CD4-positive, CD25-positive, alpha-beta regulatory T cell (primary cell): ENCODE measurements around the gene COL21A1. TPM values are rescaled to one million over a fixed set of nuclear protein-coding genes. Genes with fewer than 3 reads are reported as not detected.
A peak's percentile ranks its signal among the peaks of the same experiment; 100 is the strongest.

ENCODE experiments used
- ATAC-seq, 2 donors: fragments of 150-1000 bp; cut with Tn5 transposase; one replicate each; pipeline ENCODE4 v1.10.0; 2021; ENCODE audit warnings: low read depth in 2 of 2, moderate number of reproducible peaks in 2 of 2, moderate library complexity in 1 of 2
- DNase-seq, 3 donors: peaks; one replicate each; pipeline versions ENCODE4 v3.0.0 to v3.0.0-alpha.2; 2012 to 2022; ENCODE audit warnings: mixed read lengths in 1 of 3
- H3K27ac ChIP-seq: one replicate; pipeline ENCODE4 v1.7.0; 2013; ENCODE audit warnings: mild to moderate bottlenecking, low read length; ENCODE audit not compliant: insufficient read depth, poor library complexity, severe bottlenecking
- H3K27me3 ChIP-seq: one replicate; pipeline ENCODE4 v1.7.0; 2013; ENCODE audit warnings: low read length; ENCODE audit not compliant: control insufficient read depth, insufficient read depth
- H3K36me3 ChIP-seq: one replicate; pipeline ENCODE4 v1.7.0; 2013; ENCODE audit warnings: mild to moderate bottlenecking, low read length, moderate library complexity; ENCODE audit not compliant: control insufficient read depth, insufficient read depth
- H3K4me1 ChIP-seq: 2 replicates; pipeline ENCODE4 v1.7.0; 2013; ENCODE audit warnings: mild to moderate bottlenecking, low read length; ENCODE audit not compliant: insufficient read depth, control insufficient read depth, poor library complexity, severe bottlenecking
- H3K4me3 ChIP-seq: one replicate; pipeline ENCODE4 v1.7.0; 2013; ENCODE audit warnings: low read depth, mild to moderate bottlenecking, low read length, moderate library complexity
- H3K9me3 ChIP-seq, 2 experiments: 1 replicate in 1 of 2; 2 replicates in 1 of 2; pipeline ENCODE4 v1.7.0; 2013; ENCODE audit warnings: low read length in 2 of 2, mild to moderate bottlenecking in 1 of 2, moderate library complexity in 1 of 2; ENCODE audit not compliant: control insufficient read depth in 2 of 2
- H3K27ac Mint-ChIP-seq, 3 donors: one replicate each; pipeline ENCODE4 v1.8.0; 2020 to 2022; ENCODE audit warnings: mild to moderate bottlenecking in 3 of 3, mixed read lengths in 3 of 3, moderate library complexity in 2 of 3
- H3K27me3 Mint-ChIP-seq: one replicate; pipeline ENCODE4 v1.8.0; 2022; ENCODE audit warnings: mild to moderate bottlenecking, mixed read lengths
- H3K36me3 Mint-ChIP-seq: one replicate; pipeline ENCODE4 v1.8.0; 2020; ENCODE audit warnings: mixed read lengths
- H3K4me1 Mint-ChIP-seq, 4 donors: one replicate each; pipeline ENCODE4 v1.8.0; 2020 to 2022; ENCODE audit warnings: mixed read lengths in 4 of 4, mild to moderate bottlenecking in 1 of 4
- H3K4me3 Mint-ChIP-seq, 4 donors: one replicate each; pipeline ENCODE4 v1.8.0; 2020 to 2022; ENCODE audit warnings: mild to moderate bottlenecking in 4 of 4, mixed read lengths in 4 of 4, moderate library complexity in 3 of 4
- H3K9me3 Mint-ChIP-seq, 7 donors: one replicate each; pipeline ENCODE4 v1.8.0; 2020 to 2022; ENCODE audit warnings: mixed read lengths in 7 of 7, mild to moderate bottlenecking in 3 of 7, moderate library complexity in 2 of 7
- polyA plus RNA-seq, 4 donors: library from polyadenylated mRNA; unstranded; fragments of 300-500 nt; fragmentation: Illumina TruSeq; gene quantifications; one replicate each; pipeline ENCODE4 v1.2.3, GENCODE V29; 2021
- total RNA-seq: library from RNA; stranded (reverse); gene quantifications from one replicate; pipeline ENCODE4 v1.2.3, GENCODE V29; 2022

Gene COL21A1
- total and polyA plus RNA-seq, 5 donors from 2014 or later = not detected

GRCh38 chr6:56043076-56043475, 204.3 kb downstream of the COL21A1 start:
- Histone ChIP-seq H3K9me3 (no peaks in the 10 kb centered on the region), H3K27ac (no peak overlapping the region), H3K27me3 (no peaks in the 10 kb centered on the region), H3K36me3 (no peaks in the 10 kb centered on the region), H3K4me3 (no peak overlapping the region), H3K4me1 (no peaks in the 10 kb centered on the region)
- Mint-ChIP-seq H3K27me3 (no peaks in the 10 kb centered on the region), H3K4me1 (no peaks in the 10 kb centered on the region), H3K9me3 (peaks cover 0 to 18% (median 3%) of the 10 kb centered on the region in 7 donors), H3K4me3 (no peak overlapping the region), H3K36me3 (no peaks in the 10 kb centered on the region), H3K27ac (no peak overlapping the region)
- DNase-seq (no peak), ATAC-seq (no peak)

DNA sequence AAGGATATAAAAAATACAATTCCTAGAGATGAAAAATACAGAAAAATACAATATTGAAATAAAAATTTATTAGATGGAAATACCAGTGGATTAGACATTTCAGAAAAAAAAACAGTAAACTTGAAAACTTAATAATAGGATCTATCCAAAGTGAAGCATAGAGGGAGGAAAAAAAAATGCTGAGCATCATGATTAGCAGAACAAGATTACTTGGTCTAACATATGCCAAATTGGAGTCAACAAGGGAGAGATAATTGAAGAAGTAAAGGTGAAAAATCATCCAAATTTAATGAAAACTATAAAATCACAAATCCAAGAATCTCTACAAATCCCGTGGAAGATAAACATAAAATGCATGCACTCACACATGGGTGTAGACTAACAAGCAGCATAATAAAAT, 205.8 kb downstream of the COL21A1 start:
- Mint-ChIP-seq H3K27ac (no peak overlapping the region), H3K27me3 (no peaks in the 10 kb centered on the region), H3K4me1 (no peaks in the 10 kb centered on the region), H3K4me3 (no peak overlapping the region), H3K9me3 (peaks cover under 1 to 21% (median 3%) of the 10 kb centered on the region in 7 donors), H3K36me3 (no peaks in the 10 kb centered on the region)
- Histone ChIP-seq H3K27ac (no peak overlapping the region), H3K36me3 (no peaks in the 10 kb centered on the region), H3K4me3 (no peak overlapping the region), H3K27me3 (no peaks in the 10 kb centered on the region), H3K9me3 (no peaks in the 10 kb centered on the region), H3K4me1 (no peaks in the 10 kb centered on the region)
- ATAC-seq (no peak), DNase-seq (no peak)

- H3K27me3 Mint-ChIP-seq = no peaks in the 10 kb centered on the region
- H3K27ac ChIP-seq = no peak overlapping the region
- peaks cover 1 to 26% (median 6%) of the 10 kb centered on the region in 7 donors for H3K9me3 Mint-ChIP-seq
- no peak for DNase-seq
- H3K36me3 Mint-ChIP-seq = no peaks in the 10 kb centered on the region
- no peaks in the 10 kb centered on the region for H3K27me3 ChIP-seq
- no peaks in the 10 kb centered on the region for H3K4me1 ChIP-seq
- no peak overlapping the region for H3K4me3 ChIP-seq
- no peaks in the 10 kb centered on the region for H3K4me1 Mint-ChIP-seq
- H3K9me3 ChIP-seq = no peaks in the 10 kb centered on the region
- no peaks in the 10 kb centered on the region for H3K36me3 ChIP-seq
- no peak overlapping the region for H3K4me3 Mint-ChIP-seq
- H3K27ac Mint-ChIP-seq = no peak overlapping the region
- ATAC-seq = no peak
Observed at GRCh38 chr6:56040889-56041301, 206.5 kb downstream of the COL21A1 start.

DNA sequence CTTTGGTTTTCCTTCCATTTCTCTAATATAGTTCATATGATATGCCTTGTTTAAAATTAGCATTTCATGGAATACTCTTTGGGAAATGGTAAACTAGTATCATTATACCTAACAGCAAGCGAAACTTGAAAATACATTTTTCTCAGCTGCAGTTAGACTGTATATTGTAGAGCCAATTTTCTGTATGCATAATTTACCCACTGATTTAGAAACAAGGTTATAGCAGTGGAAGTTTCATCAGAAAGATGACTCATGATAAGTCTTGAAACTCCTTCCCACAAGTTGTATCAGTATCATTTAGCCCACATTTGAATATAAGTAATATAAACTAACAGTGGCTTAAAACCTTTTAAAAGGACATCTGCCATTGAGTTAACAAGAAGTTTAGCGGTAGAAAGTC, 207.2 kb downstream of the COL21A1 start:
- Mint-ChIP-seq H3K4me3 (no peak overlapping the region), H3K36me3 (no peaks in the 10 kb centered on the region), H3K27me3 (no peaks in the 10 kb centered on the region), H3K9me3 (peaks cover 1 to 31% (median 6%) of the 10 kb centered on the region in 7 donors), H3K27ac (no peak overlapping the region), H3K4me1 (no peaks in the 10 kb centered on the region)
- no peaks in the 10 kb centered on the region for H3K27me3 ChIP-seq
- ATAC-seq (no peak), DNase-seq (no peak)
- H3K9me3 ChIP-seq = no peaks in the 10 kb centered on the region
- H3K4me1 ChIP-seq = no peaks in the 10 kb centered on the region
- no peak overlapping the region for H3K27ac ChIP-seq
- no peak overlapping the region for H3K4me3 ChIP-seq
- no peaks in the 10 kb centered on the region for H3K36me3 ChIP-seq

GRCh38 chr6:56038764-56039163, 208.6 kb downstream of the COL21A1 start:
- Mint-ChIP-seq H3K27me3 (no peaks in the 10 kb centered on the region), H3K4me3 (peak overlapping the region in 1 of 4 donors; percentile 15), H3K27ac (no peak overlapping the region), H3K9me3 (peaks cover 1 to 31% (median 6%) of the 10 kb centered on the region in 7 donors), H3K4me1 (no peaks in the 10 kb centered on the region), H3K36me3 (no peaks in the 10 kb centered on the region)
- no peaks in the 10 kb centered on the region for H3K36me3 ChIP-seq
- no peak overlapping the region for H3K27ac ChIP-seq
- H3K27me3 ChIP-seq = no peaks in the 10 kb centered on the region
- ATAC-seq (no peak), DNase-seq (no peak)
- no peak overlapping the region for H3K4me3 ChIP-seq
- no peaks in the 10 kb centered on the region for H3K4me1 ChIP-seq
- no peaks in the 10 kb centered on the region for H3K9me3 ChIP-seq

DNA sequence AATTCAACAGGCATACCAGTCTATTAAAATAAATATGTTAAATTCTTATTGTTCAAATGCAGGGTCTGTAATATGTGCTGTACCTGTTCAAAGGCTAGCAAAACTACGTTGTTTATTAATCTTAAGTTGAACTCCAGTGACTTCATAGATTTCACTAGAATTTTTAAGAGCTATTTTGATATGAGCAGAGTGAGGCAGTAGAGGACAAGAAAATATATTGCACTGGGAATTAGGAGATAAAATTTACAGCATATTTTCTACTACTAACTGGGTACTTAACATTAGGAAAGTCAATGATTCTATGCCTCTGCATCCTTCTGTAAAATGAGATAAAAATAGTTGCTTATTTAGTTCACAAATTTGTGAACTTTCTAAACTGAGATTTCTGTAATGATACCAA, 209.8 kb downstream of the COL21A1 start:
- Histone ChIP-seq H3K4me1 (no peaks in the 10 kb centered on the region), H3K36me3 (no peaks in the 10 kb centered on the region), H3K27me3 (no peaks in the 10 kb centered on the region), H3K27ac (no peak overlapping the region), H3K4me3 (no peak overlapping the region), H3K9me3 (no peaks in the 10 kb centered on the region)
- no peaks in the 10 kb centered on the region for H3K36me3 Mint-ChIP-seq
- DNase-seq = no peak
- no peaks in the 10 kb centered on the region for H3K4me1 Mint-ChIP-seq
- H3K27ac Mint-ChIP-seq = no peak overlapping the region
- H3K9me3 Mint-ChIP-seq = peaks cover 1 to 36% (median 6%) of the 10 kb centered on the region in 7 donors
- H3K27me3 Mint-ChIP-seq = no peaks in the 10 kb centered on the region
- no peak for ATAC-seq
- H3K4me3 Mint-ChIP-seq = no peak overlapping the region

DNA sequence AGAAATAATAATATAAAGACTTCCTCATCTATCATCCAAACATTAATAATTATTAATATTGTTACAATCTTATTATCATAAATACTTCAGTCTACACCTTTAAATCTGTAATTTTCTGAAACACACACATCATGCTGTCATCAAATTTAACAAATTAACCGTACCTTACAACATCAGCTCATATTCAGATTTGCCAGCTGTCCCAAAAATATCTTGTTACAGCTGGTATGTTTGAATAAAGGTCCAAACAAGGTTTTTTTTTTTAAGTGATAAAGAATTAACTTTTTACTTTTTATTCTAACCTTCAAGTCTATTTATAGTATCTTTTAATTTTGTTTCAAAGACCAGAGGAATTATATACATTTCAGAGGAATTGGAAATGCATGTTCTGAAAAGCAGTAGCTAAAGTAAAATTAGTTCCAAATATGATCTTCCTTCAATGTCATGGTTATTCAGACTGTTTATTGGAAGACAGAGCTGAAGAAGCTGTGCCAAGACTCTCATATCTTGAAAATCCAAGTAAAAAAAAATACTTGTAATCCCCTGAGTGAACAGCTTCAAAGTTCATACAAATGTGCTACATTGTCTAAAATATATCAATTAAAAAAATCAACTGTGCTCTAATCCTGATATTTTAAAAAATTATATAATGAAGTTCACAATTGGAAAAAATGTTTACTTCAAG, 210.3 kb downstream of the COL21A1 start:
- H3K9me3 ChIP-seq = no peaks in the 10 kb centered on the region
- H3K36me3 Mint-ChIP-seq = no peaks in the 10 kb centered on the region
- H3K27ac Mint-ChIP-seq = no peak overlapping the region
- DNase-seq (no peak), ATAC-seq (no peak)
- H3K4me3 Mint-ChIP-seq = no peak overlapping the region
- H3K27me3 ChIP-seq = no peaks in the 10 kb centered on the region
- H3K9me3 Mint-ChIP-seq = peaks cover 1 to 36% (median 6%) of the 10 kb centered on the region in 7 donors
- H3K4me1 ChIP-seq = no peaks in the 10 kb centered on the region
- H3K27ac ChIP-seq = no peak overlapping the region
- H3K27me3 Mint-ChIP-seq = no peaks in the 10 kb centered on the region
- no peaks in the 10 kb centered on the region for H3K36me3 ChIP-seq
- no peak overlapping the region for H3K4me3 ChIP-seq
- no peaks in the 10 kb centered on the region for H3K4me1 Mint-ChIP-seq

DNA sequence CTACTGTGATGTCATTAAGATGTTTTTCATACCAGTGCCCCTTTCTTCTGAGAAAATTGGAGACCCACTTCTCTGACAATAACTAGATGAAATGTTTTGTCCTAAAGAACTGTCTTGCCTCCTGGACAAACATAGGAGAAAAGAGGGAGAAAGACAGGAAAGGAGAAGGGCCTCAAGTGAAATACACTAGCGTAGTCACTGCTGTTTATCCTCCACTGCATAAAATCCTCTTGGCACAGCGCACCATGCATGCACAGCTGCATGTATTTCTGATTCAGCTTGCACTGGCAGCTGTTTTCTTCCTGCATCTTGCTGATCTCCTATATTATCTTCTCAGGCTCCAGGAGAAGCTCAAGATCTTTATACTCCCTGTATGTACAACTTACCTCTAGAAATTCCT, 214.0 kb downstream of the COL21A1 start:
- peaks cover 0 to 30% (median 7%) of the 10 kb centered on the region in 7 donors for H3K9me3 Mint-ChIP-seq
- ATAC-seq = no peak

More for the DNA sequence above, 214.0 kb downstream of the COL21A1 start:
- Mint-ChIP-seq H3K27ac (no peak overlapping the region), H3K27me3 (no peaks in the 10 kb centered on the region), H3K36me3 (no peaks in the 10 kb centered on the region), H3K4me3 (no peak overlapping the region), H3K4me1 (no peaks in the 10 kb centered on the region)
- Histone ChIP-seq H3K27me3 (no peaks in the 10 kb centered on the region), H3K4me3 (no peak overlapping the region), H3K9me3 (no peaks in the 10 kb centered on the region), H3K4me1 (no peaks in the 10 kb centered on the region), H3K27ac (no peak overlapping the region), H3K36me3 (no peaks in the 10 kb centered on the region)
- DNase-seq = no peak
